ENCODE results near the gene ATP1B1. TPM values are rescaled to one million over a fixed set of nuclear protein-coding genes. Genes with fewer than 3 reads are reported as not detected.

Gene ATP1B1
- total and polyA plus RNA-seq, 2 of the 13 experiments (the other 11 are each of a cell fraction or from before 2014, with no cell fraction given) = 134 to 135 TPM

GRCh38 chr1:169092399-169092798 is 14.1 kb upstream of the ATP1B1 start:
- Histone ChIP-seq H4K20me1 (ENCODE audit: insufficient read depth, low read length) (no peaks in the 10 kb centered on the region), H3K27me3 (ENCODE audit: control insufficient read depth in 1 of 2, insufficient read depth in 2 of 2, low read length in 2 of 2) (no peaks in the 10 kb centered on the region; a peak in 1 of 5 replicates), H3K27ac (ENCODE audit: extremely low read length, insufficient read depth, low read length) (no peak overlapping the region), H3K9me3 (ENCODE audit: low read length) (no peaks in the 10 kb centered on the region), H3K4me1 (ENCODE audit: insufficient read depth, low read length) (peaks cover 29% of the 10 kb centered on the region), H3K4me2 (ENCODE audit: low read depth, low read length) (no peak overlapping the region), H3K36me3 (replicated peaks in 1 of 2; ENCODE audit: control insufficient read depth in 1 of 2, insufficient read depth in 2 of 2, low read length in 2 of 2) (no peaks in the 10 kb centered on the region), H3K9ac (ENCODE audit: insufficient read depth, low read depth, low read length) (no peak overlapping the region), H3K79me2 (ENCODE audit: insufficient read depth, low read length) (no peaks in the 10 kb centered on the region), H3K4me3 (replicated peaks in 1 of 3; ENCODE audit: insufficient read depth in 1 of 3, low read depth in 2 of 3, low read length in 3 of 3) (no peak overlapping the region), H2AFZ (ENCODE audit: low read length) (no peak overlapping the region)
- no peak for FAIRE-seq
- WGBS (ENCODE audit: low lambda C conversion rate) = 44% methylated on average over 2 of the region's 2 CpGs
- in situ Hi-C loops (cut with HindIII; ENCODE audit: extremely low pct_ligation_motif_present, low pct_unique_long_range_greater_than_20kb) = no loop called here
- ChIA-PET CTCF (ENCODE audit: low intra/inter-chr PET ratio, low total read pairs) (no interaction called here), POLR2A (interaction anchor here (1.8 kb wide), 1 partner anchor 13 kb away, joined by 7 read pairs; no protein-coding TSS in a partner anchor)
- DNase-seq (ENCODE audit: low spot score) = no peak
- no peak for ATAC-seq
- intact Hi-C loops (cut with micrococcal nuclease; ENCODE audit: unreplicated experiment) = no loop called here
- TF ChIP-seq HDAC6 (IDR thresholded peaks at IDR 0.05; ENCODE audit: low read depth, low read length) (no peak), ZNF451 (CRISPR knock-in tag; IDR thresholded peaks at IDR 0.05) (no peak), ZNF674 (CRISPR knock-in tag; IDR thresholded peaks at IDR 0.05; ENCODE audit: low read depth) (no peak), MLLT10 (CRISPR knock-in tag; IDR thresholded peaks at IDR 0.05) (no peak), ZXDC (CRISPR knock-in tag; IDR thresholded peaks at IDR 0.05) (no peak), EZH2 (conservative IDR thresholded peaks at IDR 0.05; ENCODE audit: low read depth, low read length) (no peak), E2F2 (CRISPR knock-in tag; IDR thresholded peaks at IDR 0.05; ENCODE audit: borderline replicate concordance) (no peak), PRMT3 (CRISPR knock-in tag; IDR thresholded peaks at IDR 0.05; ENCODE audit: borderline replicate concordance, low read depth) (no peak), ZNF598 (CRISPR knock-in tag; IDR thresholded peaks at IDR 0.05; ENCODE audit: borderline replicate concordance) (no peak), ZBTB20 (CRISPR knock-in tag; IDR thresholded peaks at IDR 0.05; ENCODE audit: borderline replicate concordance, low read depth) (no peak), RBM22 (optimal IDR thresholded peaks at IDR 0.05; ENCODE audit: low read length) (no peak), ELK4 (CRISPR knock-in tag; IDR thresholded peaks at IDR 0.05; ENCODE audit: borderline replicate concordance) (no peak), FOXC1 (CRISPR knock-in tag; IDR thresholded peaks at IDR 0.05; ENCODE audit: borderline replicate concordance) (no peak), SAP130 (CRISPR knock-in tag; IDR thresholded peaks at IDR 0.05; ENCODE audit: low read depth) (no peak), ZSCAN20 (CRISPR knock-in tag; IDR thresholded peaks at IDR 0.05; ENCODE audit: borderline replicate concordance) (no peak)
- TF ChIP-seq, protein P1, sequence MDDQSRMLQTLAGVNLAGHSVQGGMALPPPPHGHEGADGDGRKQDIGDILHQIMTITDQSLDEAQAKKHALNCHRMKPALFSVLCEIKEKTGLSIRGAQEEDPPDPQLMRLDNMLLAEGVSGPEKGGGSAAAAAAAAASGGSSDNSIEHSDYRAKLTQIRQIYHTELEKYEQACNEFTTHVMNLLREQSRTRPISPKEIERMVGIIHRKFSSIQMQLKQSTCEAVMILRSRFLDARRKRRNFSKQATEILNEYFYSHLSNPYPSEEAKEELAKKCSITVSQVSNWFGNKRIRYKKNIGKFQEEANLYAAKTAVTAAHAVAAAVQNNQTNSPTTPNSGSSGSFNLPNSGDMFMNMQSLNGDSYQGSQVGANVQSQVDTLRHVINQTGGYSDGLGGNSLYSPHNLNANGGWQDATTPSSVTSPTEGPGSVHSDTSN (CRISPR knock-in tag; IDR thresholded peaks at IDR 0.05; ENCODE audit: borderline replicate concordance) = no peak
- BruUV-seq (replicated peaks) = no TSS peak
